Measurements from ENCODE around the gene PLA2G4A. TPM values are rescaled to one million over a fixed set of nuclear protein-coding genes. Genes with fewer than 3 reads are reported as not detected.

Gene PLA2G4A
- total RNA-seq, 1 experiment from 2014 or later: not detected

GRCh38 chr1:186829686-186830587, 1.2 kb downstream of the PLA2G4A start:
- BruUV-seq (replicated peaks): no TSS peak
- no peaks in the 10 kb centered on the region for H3K9me3 ChIP-seq (ENCODE audit: control insufficient read depth, insufficient read depth, low read depth, low read length)
- DNase-seq (ENCODE audit: low read depth, low spot score): no peak
- TF ChIP-seq SIN3A (IDR thresholded peaks at IDR 0.05; ENCODE audit: borderline replicate concordance, insufficient read depth, low read depth, low read length) (no peak), CTCF (IDR thresholded peaks at IDR 0.05) (no peak), POLR2AphosphoS5 (IDR thresholded peaks at IDR 0.05; ENCODE audit: low read depth, low read length) (no peak), TCF7L2 (IDR thresholded peaks at IDR 0.05; ENCODE audit: low read depth, low read length) (no peak), REST (IDR thresholded peaks at IDR 0.05; ENCODE audit: insufficient read depth in 1 of 2, low read depth in 2 of 2, low read length in 1 of 2) (no peak)
- no peaks in the 10 kb centered on the region for H3K36me3 ChIP-seq (ENCODE audit: control insufficient read depth, insufficient read depth, low read length)
- ChIA-PET CTCF (no interaction called here), POLR2A (no interaction called here)
- peaks cover 3% of the 10 kb centered on the region; the same call in 1 of the 2 replicates for H3K4me1 ChIP-seq (ENCODE audit: control insufficient read depth, insufficient read depth, low read length)
- H3K27me3 ChIP-seq (ENCODE audit: control insufficient read depth, insufficient read depth, low read length): no peaks in the 10 kb centered on the region
- H3K4me3 ChIP-seq (ENCODE audit: low read depth in 2 of 2, low read length in 2 of 2): no peak overlapping the region
- ATAC-seq: no peak
- no peak overlapping the region for H3K27ac ChIP-seq (ENCODE audit: low read length)
- in situ Hi-C loops (cut with HindIII; ENCODE audit: low pct_unique_long_range_greater_than_20kb, low sequenced_read_pairs): no loop called here
- intact Hi-C loops (cut with micrococcal nuclease; ENCODE audit: unreplicated experiment): no loop called here

GRCh38 chr1:186831168-186831567, 2.4 kb downstream of the PLA2G4A start:
- H3K36me3 ChIP-seq (ENCODE audit: control insufficient read depth, insufficient read depth, low read length): no peaks in the 10 kb centered on the region
- POLR2A ChIA-PET: no interaction called here
- no peaks in the 10 kb centered on the region for H3K9me3 ChIP-seq (ENCODE audit: control insufficient read depth, insufficient read depth, low read depth, low read length)
- CTCF ChIA-PET: no interaction called here
- no TSS peak for BruUV-seq (replicated peaks)
- intact Hi-C loops (cut with micrococcal nuclease; ENCODE audit: unreplicated experiment) (no loop called here), in situ Hi-C loops (cut with HindIII; ENCODE audit: low pct_unique_long_range_greater_than_20kb, low sequenced_read_pairs) (no loop called here)
- TF ChIP-seq POLR2AphosphoS5 (IDR thresholded peaks at IDR 0.05; ENCODE audit: low read depth, low read length): no peak
- TF ChIP-seq CTCF (IDR thresholded peaks at IDR 0.05): no peak
- TF ChIP-seq REST (IDR thresholded peaks at IDR 0.05; ENCODE audit: insufficient read depth in 1 of 2, low read depth in 2 of 2, low read length in 1 of 2): no peak
- no peak overlapping the region for H3K27ac ChIP-seq (ENCODE audit: low read length)
- no peak for DNase-seq (ENCODE audit: low read depth, low spot score)
- no peak for ATAC-seq
- H3K4me3 ChIP-seq (ENCODE audit: low read depth in 2 of 2, low read length in 2 of 2): no peak overlapping the region
- H3K27me3 ChIP-seq (ENCODE audit: control insufficient read depth, insufficient read depth, low read length): no peaks in the 10 kb centered on the region
- peaks cover 3% of the 10 kb centered on the region; the same call in 1 of the 2 replicates for H3K4me1 ChIP-seq (ENCODE audit: control insufficient read depth, insufficient read depth, low read length)
